Activated naive CD8-positive, alpha-beta T cell treated with anti-CD3 and anti-CD28 coated beads, Interleukin-2, amount 50 U/mL, for 16 hours (primary cell): ENCODE results near the gene SLC24A3.

Experiments used
- DNase-seq: peaks from one replicate; pipeline ENCODE4 v3.0.0-alpha.2; 2020; ENCODE audit warnings: low read depth, low spot score

Gene SLC24A3

DNA sequence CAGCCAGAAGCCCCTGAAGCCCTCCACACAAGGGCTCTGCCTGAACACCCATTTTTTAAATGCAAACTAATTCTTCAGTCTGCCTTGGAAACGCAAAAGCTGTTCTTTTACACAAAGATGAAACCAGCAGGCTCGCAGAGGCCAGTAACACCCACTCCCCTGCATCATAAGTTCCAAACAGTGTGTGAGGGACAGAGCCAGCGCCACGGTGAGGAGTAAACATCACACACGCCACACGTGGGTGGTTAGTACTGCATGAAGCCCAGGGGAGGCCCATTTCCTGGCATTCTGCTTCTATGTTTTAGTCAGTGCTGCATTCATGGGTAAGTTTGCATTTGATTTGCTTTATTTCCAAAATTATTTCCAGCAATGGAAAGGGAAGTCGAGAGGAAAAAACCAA lies 327.9 kb downstream of the SLC24A3 start:
- no peak for DNase-seq

DNA sequence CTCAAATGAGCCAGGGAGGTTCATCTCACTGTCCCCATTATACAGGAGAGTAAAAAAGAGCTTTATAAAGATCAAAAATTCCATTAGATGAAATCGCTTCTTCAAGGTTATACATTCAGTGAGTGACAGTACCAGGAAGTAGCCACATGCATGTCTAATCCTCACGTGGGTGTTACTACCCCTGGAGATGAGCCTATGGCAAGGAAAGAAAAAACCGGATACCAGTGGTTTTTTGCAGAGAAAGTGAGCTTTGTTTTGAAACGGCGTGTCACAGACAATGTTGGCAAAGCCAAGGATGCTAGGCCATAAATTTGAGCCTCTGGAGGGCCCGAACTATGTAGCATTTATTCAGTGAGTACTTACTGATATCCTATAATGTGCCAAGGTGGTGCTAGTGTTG lies 330.7 kb downstream of the SLC24A3 start:
- DNase-seq = no peak

DNA sequence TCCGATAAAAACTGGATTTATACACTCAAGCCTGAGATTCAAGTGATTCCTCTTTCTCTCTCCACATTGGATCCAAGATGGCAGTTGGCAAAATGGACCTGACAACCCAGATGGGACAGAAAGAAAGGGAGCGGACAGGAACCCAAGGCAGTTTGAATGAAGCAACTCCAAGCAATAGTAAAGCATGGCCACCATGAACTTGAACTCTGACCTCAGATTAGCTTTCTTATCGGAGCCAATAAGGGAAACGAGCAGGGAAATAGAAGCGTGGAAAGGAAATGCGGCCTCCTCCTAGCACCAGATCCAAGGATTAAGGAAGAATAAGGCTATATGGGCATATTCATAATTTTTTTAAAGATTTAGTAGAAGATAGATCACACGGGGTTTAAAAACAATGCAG lies 332.2 kb downstream of the SLC24A3 start:
- DNase-seq = no peak

DNA sequence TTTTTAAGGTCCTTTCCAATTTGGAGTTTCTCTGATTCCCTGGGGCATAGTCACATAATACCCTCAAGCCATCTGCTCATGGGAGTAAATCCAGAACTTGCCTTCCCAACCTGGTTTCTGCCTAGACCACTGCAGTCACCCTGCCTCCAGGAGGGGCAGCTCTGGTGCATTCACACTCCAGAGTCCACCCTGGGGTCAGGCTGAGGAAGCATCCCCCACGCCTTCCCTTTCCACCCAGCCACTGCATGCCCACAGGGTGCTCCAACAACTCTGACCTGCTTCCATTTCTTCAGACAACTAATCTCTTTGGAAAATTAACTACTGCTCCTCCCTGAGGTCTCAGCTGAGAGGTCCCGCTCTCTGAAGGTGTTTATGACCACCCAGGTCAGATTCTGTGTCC lies 334.2 kb downstream of the SLC24A3 start:
- no peak for DNase-seq

DNA sequence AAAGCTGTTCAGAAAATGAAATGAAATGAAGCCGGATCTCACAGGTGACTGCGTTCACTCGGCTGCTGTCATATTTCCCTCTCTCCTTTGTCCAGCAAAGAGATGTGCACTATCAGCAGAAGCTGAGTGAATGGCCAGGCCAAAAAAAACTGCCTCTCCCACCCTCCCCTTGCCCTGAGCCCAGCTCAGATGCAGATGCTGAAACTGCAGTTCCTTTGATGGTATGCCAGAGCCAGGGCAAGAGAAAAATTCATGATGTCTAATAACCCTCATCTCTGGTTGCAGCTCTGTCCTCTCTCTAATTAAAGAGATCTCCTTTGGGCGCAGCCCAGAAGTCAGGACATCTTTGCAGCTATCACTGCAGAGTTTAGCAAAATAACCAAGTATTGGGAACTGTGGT lies 335.1 kb downstream of the SLC24A3 start:
- DNase-seq = no peak

DNA sequence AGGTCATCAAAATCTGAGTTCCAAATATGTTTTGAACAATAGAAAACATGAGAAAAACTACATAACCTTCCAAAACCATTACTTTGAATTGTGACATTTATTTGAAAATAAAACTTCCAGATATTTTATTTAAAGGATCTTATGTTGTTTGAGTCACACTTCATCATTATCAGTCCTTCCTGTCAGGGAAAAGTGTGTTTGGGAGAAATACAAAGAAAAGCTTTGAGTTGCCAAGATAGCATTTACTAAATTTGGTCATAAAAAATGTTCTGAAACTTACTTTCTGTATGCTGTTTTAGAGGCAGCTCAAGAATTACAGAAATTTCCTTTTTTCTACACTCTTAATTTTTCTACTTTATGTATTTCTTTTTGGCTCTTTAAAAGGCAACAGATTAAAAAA lies 337.5 kb downstream of the SLC24A3 start:
- no peak for DNase-seq

DNA sequence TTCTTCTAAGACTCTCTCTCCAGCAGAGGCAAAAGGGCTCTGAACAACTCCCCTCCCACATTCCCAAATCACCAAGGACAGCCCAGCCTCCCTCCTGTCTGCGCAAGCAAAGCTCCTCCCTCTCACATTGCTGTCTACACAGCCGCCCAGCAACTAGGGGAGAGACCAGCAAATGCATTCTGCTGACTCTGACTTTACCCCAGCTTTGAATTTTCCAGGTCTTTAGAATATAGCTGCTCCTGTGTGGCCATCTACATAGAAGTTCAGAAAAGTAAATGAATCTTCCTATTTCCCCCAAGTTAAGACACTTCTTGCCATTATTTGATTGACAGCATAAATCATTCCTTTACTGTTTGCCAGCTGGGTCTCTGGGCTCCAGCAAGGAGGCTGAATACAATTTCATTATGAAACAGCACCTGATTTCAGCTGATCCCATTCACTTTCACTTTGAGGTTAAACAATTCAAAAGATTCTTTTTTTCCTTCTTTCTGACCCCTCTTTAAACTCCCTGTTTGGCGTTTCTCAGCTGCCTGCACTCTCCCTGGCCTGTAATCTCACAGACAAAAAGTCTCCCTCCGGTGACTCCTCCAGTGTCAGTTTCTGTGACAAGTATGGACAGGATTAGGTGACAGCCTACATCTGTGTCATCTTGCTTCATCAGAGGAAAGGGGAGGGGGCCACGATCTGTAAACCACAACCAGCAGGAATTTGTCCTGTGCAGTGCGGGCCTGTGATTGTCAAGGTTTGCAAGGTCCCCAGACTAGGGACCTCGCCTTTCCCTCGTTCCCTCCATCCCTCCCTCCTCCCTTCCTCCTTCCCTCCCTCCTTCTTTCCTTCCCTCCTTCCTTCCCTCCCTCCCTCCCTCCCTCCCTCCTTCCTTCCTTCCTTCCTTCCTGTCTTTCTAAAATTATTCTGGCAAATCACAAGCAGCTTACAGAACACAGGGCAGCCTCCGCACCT lies 340.1 kb downstream of the SLC24A3 start:
- no peak for DNase-seq

DNA sequence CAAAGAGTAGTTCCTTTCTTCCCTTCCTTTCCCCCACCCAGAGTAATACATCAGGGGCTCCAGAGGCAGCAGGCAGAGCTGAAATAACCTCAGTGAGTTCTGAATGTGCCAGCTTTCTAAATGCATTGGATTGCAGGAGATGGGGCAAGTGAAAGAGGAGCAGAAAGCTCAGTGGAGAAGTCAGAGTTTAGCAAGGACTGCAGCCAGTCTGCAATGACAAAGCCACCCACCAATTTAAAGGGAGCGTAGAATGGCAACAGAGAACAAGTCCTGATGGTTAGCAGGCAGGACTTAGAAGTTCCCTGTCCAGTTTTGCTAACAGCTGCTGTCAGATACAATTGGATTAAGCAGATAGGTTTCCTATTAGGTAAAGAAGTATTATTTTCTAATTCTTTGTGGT lies 342.2 kb downstream of the SLC24A3 start:
- DNase-seq = no peak

DNA sequence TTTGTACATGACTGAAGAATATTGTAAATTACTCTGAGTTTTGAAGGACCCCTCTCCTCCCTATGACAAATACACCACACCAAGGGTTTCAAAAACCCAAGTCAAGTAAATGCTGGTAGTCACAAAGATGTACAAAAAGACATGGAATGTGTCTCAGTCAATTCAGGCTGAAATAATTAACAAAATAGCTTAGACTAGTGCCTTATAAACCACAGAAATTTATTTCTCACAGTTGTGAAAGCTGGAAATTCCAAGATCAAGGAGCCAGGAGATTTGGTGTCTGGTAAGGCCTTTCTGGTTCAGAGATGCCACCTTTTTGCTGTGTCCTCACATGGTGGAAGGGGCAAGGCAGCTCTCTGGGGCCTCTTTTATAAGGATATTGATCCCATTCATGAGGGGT lies 343.3 kb downstream of the SLC24A3 start:
- DNase-seq = no peak

DNA sequence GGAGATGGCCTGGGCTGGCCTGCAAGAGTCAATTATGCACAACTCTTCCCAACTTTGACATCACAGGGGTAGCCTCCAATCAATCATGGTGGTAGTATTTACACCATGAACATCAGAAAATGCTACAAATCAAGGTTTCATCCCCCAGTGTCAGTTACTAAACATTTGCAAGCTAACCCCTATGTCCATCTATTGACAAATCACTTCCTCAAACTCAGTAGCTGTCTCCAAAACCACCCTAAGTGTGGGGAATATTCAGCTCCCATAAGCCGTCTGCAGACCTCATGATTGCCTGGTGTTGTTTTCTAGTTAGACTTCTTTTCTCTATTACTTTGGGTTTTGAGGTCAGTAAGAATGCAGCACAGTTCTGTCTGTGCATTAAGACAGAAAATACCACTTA lies 344.8 kb downstream of the SLC24A3 start:
- DNase-seq = no peak

DNA sequence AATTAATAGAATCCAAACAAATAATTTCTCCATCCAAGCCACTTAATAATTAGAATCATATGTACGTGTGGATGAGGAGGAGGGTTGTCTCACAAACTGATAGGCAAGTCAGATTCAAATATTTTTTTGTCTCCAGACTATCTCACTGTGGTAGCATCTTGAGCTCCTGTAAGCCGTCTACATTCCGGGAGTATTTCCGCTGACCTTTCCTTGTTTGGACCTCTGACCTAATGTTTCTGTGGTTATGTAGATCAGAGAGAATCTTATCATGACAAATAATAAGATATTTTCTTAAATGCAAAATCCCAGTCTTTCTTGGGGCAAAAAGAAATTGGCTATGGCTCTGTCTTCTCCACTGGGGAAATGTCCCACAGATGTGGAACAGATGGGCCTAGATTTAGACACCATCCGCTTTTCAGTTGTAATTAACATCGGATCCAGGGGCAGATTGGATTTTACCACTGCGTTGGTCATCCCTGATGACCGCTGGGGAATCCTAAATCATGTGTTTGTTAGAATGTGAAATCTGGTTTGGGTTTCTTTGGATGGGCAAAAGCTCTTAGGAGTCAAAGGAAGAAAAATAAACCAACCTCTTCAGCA lies 348.5 kb downstream of the SLC24A3 start:
- DNase-seq = no peak

DNA sequence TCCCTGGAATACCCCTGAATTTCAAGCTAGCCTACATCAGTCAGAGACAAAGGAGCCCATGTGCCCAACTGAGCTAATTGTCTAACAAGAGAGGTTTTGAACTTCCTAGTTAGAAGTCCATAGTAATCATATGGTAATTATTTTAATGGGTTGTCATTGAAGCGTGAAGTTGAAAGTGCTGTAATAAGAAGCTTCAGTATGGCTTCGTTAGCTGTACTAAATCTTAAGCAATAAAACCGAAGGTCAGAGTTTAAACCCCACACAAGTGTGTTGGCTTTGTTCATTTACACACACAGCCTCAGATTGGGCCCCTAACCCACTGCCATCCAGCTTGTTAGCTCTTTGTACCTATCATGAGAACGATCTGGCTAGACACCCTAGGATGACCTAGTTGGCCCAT lies 350.0 kb downstream of the SLC24A3 start:
- no peak for DNase-seq

DNA sequence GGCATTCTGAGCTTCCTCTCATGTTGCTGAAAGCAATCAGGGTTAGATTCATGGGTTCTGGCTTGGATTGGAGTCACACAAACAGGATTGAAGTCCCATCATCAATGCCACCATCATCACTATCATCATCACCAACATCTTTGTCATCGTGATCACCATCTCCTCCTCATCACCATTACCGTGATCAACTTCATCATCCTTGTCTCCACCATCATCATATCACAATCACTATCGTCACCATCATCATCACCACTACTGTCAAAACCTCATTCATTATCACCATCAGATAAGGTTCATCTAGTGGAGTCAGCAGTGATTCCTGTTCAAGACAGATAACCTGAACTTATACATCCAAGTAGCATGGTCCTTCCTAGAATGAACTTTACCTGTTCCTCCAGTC lies 351.8 kb downstream of the SLC24A3 start:
- DNase-seq = no peak

DNA sequence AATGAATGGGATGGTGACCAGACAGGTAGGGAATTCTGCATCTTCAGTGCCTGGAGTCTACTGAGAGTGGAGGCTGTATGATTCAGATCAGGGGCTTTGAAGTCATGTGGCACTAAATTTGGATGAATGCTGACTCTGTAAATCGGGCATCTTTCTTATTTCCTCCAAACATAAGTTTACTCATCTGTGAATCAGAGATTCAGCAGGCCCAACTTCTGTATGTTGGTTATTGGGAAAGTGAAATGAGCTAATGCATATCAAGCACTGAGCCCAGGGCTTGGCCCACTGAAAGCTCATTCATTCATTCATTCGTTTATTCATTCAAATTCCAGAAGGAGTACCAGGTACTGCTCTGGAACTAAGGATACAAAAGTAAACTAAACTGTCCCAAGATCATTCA lies 353.3 kb downstream of the SLC24A3 start:
- no peak for DNase-seq

DNA sequence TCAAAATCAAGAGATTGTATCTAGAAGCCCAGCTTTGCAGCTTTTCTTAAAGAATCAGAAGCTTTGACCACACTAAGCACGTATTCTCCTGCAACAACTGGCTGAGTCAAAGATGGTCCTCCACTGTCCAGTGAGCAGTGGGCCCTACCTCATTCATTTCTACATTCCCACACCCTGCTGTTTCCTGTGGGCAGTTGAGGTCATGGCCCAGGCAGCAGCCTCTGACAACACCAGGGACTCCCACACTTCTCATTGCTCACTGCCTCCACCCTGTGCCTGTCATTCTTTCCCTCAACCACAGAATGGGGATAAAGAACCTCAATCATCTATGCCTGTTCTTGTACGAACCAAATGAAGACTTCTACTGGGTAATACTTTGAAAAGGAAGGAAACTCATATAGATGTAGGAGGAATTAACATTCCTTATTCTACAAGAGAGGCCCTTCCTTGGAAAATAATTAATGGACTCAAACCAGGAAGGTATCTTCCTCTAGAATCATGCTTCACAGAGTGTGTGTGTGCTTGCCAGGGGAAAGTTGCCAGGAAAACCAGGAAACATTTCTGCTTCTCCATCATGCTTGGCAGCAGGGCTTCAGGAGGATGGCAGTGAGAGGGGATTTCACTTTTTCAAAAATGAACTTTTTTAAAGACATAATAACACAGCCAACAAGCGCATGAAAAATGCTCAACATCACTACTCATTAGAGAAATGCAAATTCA lies 353.9 kb downstream of the SLC24A3 start:
- DNase-seq = no peak

DNA sequence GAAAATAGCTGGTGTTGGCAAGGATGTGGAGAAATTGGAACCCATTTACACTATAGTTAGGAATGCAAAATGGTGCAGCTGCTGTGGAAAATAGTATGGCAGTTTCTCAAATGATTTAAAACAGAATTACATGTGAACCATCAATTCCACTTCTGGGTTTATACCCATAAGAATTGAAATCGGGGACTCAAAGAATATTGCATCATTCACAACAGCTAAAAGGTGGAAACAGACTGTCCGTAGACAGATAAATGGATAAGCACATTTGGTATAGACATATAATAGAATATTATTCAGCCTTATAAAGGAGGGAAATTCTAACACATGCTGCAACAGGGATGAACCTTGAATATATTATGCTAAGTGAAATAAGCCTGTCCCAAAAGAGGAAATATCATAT lies 355.7 kb downstream of the SLC24A3 start:
- no peak for DNase-seq

DNA sequence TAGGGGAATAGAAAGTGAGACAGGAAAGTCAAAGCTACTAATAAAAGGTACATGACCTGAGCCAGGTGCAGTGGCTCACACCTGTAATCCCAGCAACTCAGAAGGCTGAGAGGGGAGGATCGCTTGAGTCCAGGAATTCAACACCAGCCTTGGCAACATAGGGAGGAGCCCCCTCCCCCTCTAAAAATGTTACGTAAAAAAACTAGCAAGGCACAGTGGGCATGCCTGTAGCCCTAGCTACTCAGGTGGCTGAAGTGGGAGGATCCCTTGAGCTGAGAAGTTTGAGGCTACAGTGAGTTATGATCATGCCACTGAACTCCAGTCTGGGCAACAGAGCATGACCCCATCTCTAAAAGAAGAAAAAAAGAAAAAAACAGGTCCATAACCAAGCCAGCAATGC lies 359.6 kb downstream of the SLC24A3 start:
- DNase-seq = no peak

DNA sequence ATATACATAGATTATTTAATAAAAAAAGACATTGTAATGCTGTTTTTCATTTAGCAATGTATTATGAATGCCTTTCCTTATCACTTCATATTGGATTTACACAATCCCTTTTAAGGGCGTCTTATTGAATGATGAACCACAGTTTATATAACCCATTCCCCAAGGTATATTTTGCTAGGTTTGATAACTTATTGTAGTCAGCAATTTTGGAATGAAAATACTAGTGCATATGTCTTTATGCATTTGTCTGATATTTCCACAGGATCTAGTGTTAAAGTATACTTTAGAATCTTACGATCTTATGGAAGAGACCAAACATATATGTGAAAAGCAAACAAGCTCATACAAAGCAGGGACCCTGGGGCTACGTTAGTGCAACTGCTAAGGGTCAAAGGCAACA lies 365.2 kb downstream of the SLC24A3 start:
- DNase-seq = no peak

DNA sequence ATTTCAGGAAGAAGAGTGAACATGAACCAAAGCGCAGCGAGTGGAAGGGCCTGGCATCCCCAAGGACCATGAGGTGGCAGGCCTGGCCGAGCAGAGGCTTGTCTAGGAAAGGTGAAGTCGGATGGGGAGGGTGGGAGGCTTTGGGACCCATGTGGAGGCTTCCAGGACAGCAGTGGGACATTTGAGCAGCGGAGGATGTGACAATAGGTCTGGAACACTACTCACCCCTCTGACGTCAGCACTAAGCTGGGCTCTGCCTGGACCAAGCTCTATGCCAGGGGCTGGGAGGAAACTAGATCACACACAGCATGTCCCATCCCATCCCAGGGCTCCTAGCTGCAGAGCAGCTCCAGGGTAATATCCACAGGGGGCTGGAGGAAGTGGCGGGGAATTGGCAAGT lies 370.3 kb downstream of the SLC24A3 start:
- no peak for DNase-seq

DNA sequence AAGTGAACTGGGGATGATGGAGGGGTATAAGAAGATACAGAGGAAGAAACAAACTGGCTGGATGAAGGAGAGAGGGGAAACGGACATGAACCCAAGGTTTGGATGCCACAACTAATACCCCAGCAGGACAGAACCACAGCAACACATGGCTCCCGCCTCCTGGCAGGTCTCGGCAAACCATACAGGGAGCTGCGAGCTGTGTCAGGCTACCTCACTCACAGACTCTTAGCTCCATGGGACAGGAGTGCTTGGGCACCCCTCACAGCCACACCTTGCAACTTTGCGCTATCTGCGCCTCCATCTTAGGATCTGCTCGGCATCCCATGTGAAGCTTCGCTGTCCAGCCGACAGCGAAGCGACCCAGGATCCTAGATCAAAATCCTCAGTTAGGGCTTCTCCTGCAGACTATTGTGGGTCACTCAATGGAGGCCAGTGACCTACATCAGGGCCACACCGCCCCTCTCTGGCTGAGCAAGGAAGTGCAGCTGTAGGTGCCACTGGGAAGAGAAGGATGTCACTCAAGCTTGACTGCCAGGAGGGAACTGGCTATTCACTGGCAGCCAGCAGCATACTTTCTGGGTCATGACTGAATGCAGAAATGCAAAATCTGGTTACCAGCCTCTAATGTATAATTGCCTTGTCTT lies 371.2 kb downstream of the SLC24A3 start:
- no peak for DNase-seq

DNA sequence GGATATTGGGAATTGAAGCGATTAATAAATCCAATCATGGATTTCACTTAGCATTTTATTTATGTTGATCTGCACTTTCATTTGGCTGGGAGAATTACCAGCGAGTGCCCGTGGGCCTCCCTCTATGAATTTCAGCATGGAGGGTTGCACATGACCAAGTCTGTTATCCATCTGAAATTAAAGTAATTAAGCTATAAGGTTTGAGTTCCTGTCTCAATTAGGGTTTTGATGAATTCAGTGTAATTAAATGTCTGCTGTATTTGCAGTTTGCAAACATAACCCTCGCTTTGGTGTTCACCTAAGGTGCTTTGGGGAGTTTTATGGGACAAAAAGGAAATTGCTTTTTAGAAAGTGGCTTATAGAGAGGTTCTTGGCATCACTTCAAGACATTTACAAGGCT lies 375.8 kb downstream of the SLC24A3 start:
- DNase-seq = no peak

DNA sequence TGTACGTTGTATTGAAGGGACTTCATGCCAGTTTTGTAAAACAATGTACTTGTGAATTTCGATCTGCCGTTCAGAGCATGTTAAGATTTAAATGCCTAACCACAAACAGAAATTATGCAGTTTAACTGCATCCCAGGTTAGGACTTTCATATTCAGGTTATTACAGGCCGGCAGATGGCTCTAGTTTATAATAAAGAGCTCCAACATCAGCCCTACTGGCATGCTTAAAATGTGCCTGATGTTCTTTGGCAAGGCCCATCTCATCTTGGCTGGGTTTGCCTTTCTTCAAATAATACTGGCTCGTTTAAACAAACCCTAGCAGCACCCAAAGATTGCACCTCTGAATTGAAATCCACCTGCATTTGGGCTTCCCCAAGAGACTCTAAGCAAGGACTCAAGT lies 376.3 kb downstream of the SLC24A3 start:
- DNase-seq = no peak
